Activated CD8-positive, alpha-beta memory T cell treated with anti-CD3 and anti-CD28 coated beads, Interleukin-2, amount 50 U/mL, for 24 hours (primary cell): Measurements from ENCODE around the gene RABGGTA.

Experiments used
- DNase-seq: peaks from one replicate; pipeline ENCODE4 v3.0.0-alpha.2; 2020; ENCODE audit errors: extremely low read depth

The RABGGTA gene

DNA sequence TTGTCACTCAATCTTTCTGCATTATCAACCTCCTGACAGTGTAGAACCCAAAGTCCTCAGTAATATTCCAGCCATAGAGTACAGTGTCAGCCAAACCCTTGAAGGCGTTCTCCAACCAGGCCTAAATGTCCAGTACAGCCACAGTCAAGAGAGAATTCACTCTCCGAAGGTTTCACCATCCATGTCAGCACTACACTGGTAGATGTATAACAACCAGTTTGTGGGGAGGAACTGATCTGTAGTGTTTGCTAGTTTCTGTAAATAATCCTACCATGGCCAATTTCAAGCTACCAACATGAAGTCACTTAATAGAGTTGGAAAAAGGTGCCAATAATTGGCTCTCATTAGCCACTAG, 55.1 kb downstream of the RABGGTA start:
- no peak for DNase-seq
